ENCODE results near the gene LRP1B.

The LRP1B gene

DNA sequence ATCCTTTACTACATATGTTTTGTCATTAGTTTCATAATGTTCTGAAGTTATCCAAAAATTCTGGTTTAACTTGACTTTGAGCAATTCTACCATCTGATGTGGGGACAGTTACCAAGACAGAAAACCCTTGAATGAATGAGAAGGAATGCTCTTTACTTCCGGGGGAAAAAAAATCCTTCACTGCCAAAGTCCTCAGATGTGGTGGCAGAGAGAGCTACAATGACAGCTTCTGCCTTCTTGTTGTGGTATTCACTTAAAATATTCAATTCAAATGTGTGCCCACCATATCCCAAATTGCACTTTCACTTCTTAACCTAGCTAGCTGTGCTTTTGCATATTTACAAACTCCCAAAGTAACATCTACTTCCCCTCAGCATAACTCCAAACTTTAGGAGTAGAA, 1818.9 kb downstream of the LRP1B start:
- H3K79me2 ChIP-seq (ENCODE audit: insufficient read depth, low read depth): no peaks in the 10 kb centered on the region
- H3K9ac ChIP-seq: no peak overlapping the region
- no peak overlapping the region for H3K4me3 ChIP-seq (IDR thresholded peaks at IDR 0.05; ENCODE audit: insufficient read depth, low read depth, low read length)
- H4K20me1 ChIP-seq (ENCODE audit: insufficient read depth): no peaks in the 10 kb centered on the region
- no peak overlapping the region for H3K27ac ChIP-seq
- H3K4me2 ChIP-seq: no peak overlapping the region
- H3K4me1 ChIP-seq (ENCODE audit: low read depth, poor library complexity, severe bottlenecking): no peaks in the 10 kb centered on the region
- H3K36me3 ChIP-seq (ENCODE audit: insufficient read depth): no peaks in the 10 kb centered on the region
- H3K27me3 ChIP-seq (ENCODE audit: insufficient read depth, low read depth): no peaks in the 10 kb centered on the region
- H2AFZ ChIP-seq (ENCODE audit: low read depth): no peak overlapping the region
- TF ChIP-seq, protein P1, sequence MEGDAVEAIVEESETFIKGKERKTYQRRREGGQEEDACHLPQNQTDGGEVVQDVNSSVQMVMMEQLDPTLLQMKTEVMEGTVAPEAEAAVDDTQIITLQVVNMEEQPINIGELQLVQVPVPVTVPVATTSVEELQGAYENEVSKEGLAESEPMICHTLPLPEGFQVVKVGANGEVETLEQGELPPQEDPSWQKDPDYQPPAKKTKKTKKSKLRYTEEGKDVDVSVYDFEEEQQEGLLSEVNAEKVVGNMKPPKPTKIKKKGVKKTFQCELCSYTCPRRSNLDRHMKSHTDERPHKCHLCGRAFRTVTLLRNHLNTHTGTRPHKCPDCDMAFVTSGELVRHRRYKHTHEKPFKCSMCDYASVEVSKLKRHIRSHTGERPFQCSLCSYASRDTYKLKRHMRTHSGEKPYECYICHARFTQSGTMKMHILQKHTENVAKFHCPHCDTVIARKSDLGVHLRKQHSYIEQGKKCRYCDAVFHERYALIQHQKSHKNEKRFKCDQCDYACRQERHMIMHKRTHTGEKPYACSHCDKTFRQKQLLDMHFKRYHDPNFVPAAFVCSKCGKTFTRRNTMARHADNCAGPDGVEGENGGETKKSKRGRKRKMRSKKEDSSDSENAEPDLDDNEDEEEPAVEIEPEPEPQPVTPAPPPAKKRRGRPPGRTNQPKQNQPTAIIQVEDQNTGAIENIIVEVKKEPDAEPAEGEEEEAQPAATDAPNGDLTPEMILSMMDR (conservative IDR thresholded peaks at IDR 0.05; ENCODE audit: low read depth, low read length): no peak

DNA sequence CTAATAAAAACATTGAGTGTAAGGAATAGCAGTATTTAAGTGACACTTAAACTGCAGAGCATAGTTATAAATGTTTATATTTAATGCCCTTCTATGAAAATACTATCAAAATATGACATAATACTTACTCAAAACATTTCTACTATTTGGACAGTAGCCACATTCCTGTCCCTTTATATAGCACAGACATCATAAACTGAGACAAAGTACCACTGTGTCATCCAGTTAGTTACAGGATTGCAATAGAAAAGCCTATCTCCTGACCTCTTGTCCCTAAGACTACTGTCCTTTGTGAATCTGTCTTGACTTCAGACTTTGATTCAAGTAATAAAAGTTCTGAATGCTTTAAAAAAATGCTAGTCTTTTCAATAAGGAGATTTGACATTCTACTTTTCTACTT, 1822.1 kb downstream of the LRP1B start:
- H3K79me2 ChIP-seq (ENCODE audit: insufficient read depth, low read depth): no peaks in the 10 kb centered on the region
- H3K36me3 ChIP-seq (ENCODE audit: insufficient read depth): no peaks in the 10 kb centered on the region
- no peak overlapping the region for H3K27ac ChIP-seq
- H3K4me3 ChIP-seq (IDR thresholded peaks at IDR 0.05; ENCODE audit: insufficient read depth, low read depth, low read length): no peak overlapping the region
- H2AFZ ChIP-seq (ENCODE audit: low read depth): no peak overlapping the region
- no peaks in the 10 kb centered on the region for H4K20me1 ChIP-seq (ENCODE audit: insufficient read depth)
- TF ChIP-seq, protein P1 (conservative IDR thresholded peaks at IDR 0.05; ENCODE audit: low read depth, low read length): no peak
- H3K27me3 ChIP-seq (ENCODE audit: insufficient read depth, low read depth): no peaks in the 10 kb centered on the region
- H3K4me2 ChIP-seq: no peak overlapping the region
- no peaks in the 10 kb centered on the region for H3K4me1 ChIP-seq (ENCODE audit: low read depth, poor library complexity, severe bottlenecking)
- no peak overlapping the region for H3K9ac ChIP-seq

DNA sequence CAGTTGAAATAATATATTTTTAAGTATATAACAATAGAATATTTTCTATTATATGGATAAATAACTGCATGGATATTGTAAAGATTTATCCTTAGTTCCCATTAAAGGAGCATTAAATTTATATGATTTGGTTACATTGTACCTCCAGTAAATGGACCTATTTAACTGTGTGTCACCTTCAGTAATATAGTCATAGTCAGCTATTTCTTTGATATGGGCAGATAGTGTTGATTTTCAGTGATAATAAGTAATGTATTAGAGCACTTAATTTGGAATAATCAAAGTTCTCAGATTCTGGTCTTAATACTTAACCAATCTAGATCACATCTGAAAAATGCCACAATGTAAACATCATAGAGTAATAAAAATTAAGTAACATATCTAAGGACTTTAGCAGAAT, 1823.3 kb downstream of the LRP1B start:
- Histone ChIP-seq H3K36me3 (ENCODE audit: insufficient read depth) (no peaks in the 10 kb centered on the region), H3K4me3 (IDR thresholded peaks at IDR 0.05; ENCODE audit: insufficient read depth, low read depth, low read length) (no peak overlapping the region), H3K27me3 (ENCODE audit: insufficient read depth, low read depth) (no peaks in the 10 kb centered on the region), H3K4me1 (ENCODE audit: low read depth, poor library complexity, severe bottlenecking) (no peaks in the 10 kb centered on the region), H4K20me1 (ENCODE audit: insufficient read depth) (no peaks in the 10 kb centered on the region), H3K79me2 (ENCODE audit: insufficient read depth, low read depth) (no peaks in the 10 kb centered on the region), H3K9ac (no peak overlapping the region), H2AFZ (ENCODE audit: low read depth) (no peak overlapping the region), H3K4me2 (no peak overlapping the region), H3K27ac (no peak overlapping the region)
- TF ChIP-seq, protein P1 (conservative IDR thresholded peaks at IDR 0.05; ENCODE audit: low read depth, low read length): no peak

- Histone ChIP-seq H2AFZ (ENCODE audit: low read depth) (no peak overlapping the region), H3K36me3 (ENCODE audit: insufficient read depth) (no peaks in the 10 kb centered on the region), H3K4me2 (no peak overlapping the region), H3K9ac (no peak overlapping the region), H3K4me1 (ENCODE audit: low read depth, poor library complexity, severe bottlenecking) (no peaks in the 10 kb centered on the region), H3K79me2 (ENCODE audit: insufficient read depth, low read depth) (no peaks in the 10 kb centered on the region), H3K27ac (no peak overlapping the region), H3K4me3 (IDR thresholded peaks at IDR 0.05; ENCODE audit: insufficient read depth, low read depth, low read length) (no peak overlapping the region), H3K27me3 (ENCODE audit: insufficient read depth, low read depth) (no peaks in the 10 kb centered on the region), H4K20me1 (ENCODE audit: insufficient read depth) (no peaks in the 10 kb centered on the region)
- TF ChIP-seq, protein P1 (conservative IDR thresholded peaks at IDR 0.05; ENCODE audit: low read depth, low read length): no peak
These were observed 1835.0 kb downstream of the LRP1B start for GRCh38 chr2:140295767-140296166.

All from KMS-11 (cell line).